Gastroesophageal sphincter (tissue), 4 donors: ENCODE data around the gene MYLK3. TPM values are rescaled to one million over a fixed set of nuclear protein-coding genes. Genes with fewer than 3 reads are reported as not detected.

Experiments
- ATAC-seq: fragments of 150-250 bp; one replicate; pipeline ENCODE4 v1.9.1; 2016; ENCODE audit warnings: mild to moderate bottlenecking, moderate library complexity
- H3K27ac ChIP-seq, 4 donors: fragments of 200-600 bp; sonication (generic) in 3 of 4; 1 replicate in 3 of 4; 2 replicates in 1 of 4; pipeline ENCODE4 v1.5.1; 2016 to 2019
- H3K27me3 ChIP-seq: fragments of 200-600 bp; sonication (generic); one replicate; pipeline ENCODE4 v1.5.1; 2019
- H3K36me3 ChIP-seq, 2 donors: fragments of 200-600 bp; sonication (generic); one replicate each; pipeline ENCODE4 v1.5.1; 2019; ENCODE audit warnings: control low read depth in 1 of 2
- H3K4me1 ChIP-seq, 3 donors: fragments of 200-600 bp; sonication (generic); 1 replicate in 2 of 3; 2 replicates in 1 of 3; pipeline ENCODE4 v1.5.1; 2016 to 2019; ENCODE audit warnings: control low read depth in 2 of 3
- H3K4me3 ChIP-seq, 2 donors: fragments of 200-600 bp; sonication (generic); one replicate each; pipeline ENCODE4 v1.5.1; 2019; ENCODE audit warnings: mild to moderate bottlenecking in 1 of 2, moderate library complexity in 1 of 2
- H3K9me3 ChIP-seq, 3 donors: fragments of 200-600 bp; sonication (generic); one replicate each; pipeline ENCODE4 v1.5.1; 2017 to 2019; ENCODE audit warnings: control low read depth in 2 of 3
- CTCF ChIP-seq, 4 experiments: fragments of 200-600 bp in 2 of 4; fragments of 450-650 bp in 2 of 4; sonication (generic) in 1 of 4; IDR thresholded peaks; one replicate each; pipeline ENCODE4 v1.5.1; 2017 to 2019; ENCODE audit warnings: antibody characterized with exemption in 4 of 4, mild to moderate bottlenecking in 2 of 4, moderate library complexity in 2 of 4
- EP300 ChIP-seq: sonication (generic); formaldehyde crosslinking; IDR thresholded peaks from one replicate; pipeline ENCODE4 v1.6.1; 2017; ENCODE audit warnings: antibody characterized with exemption, mild to moderate bottlenecking
- POLR2A ChIP-seq, 2 donors: fragments of 450-650 bp; IDR thresholded peaks; one replicate each; pipeline ENCODE4 v1.6.1; 2017; ENCODE audit warnings: antibody characterized with exemption in 2 of 2, mild to moderate bottlenecking in 2 of 2, moderate library complexity in 1 of 2
- POLR2AphosphoS5 ChIP-seq: sonication (generic); formaldehyde crosslinking; IDR thresholded peaks from one replicate; pipeline ENCODE4 v1.6.1; 2017; ENCODE audit warnings: antibody characterized with exemption
- WGBS, 2 donors: methylation state at CpG; one replicate each; pipeline ENCODE4 v1.1.5; 2018; ENCODE audit warnings: low coverage in 1 of 2; 5-methylcytosine and 5-hydroxymethylcytosine counted together
- total RNA-seq, 4 donors: library from RNA; depleted of rRNA; stranded (reverse); fragments of >200 nt; gene quantifications; one replicate each; pipeline ENCODE4 v1.1.0, GENCODE V29; 2016

The MYLK3 gene
- total RNA-seq, 4 donors from 2014 or later = 0.31 to 2.2 (median 0.54) TPM

GRCh38 chr16:46706642-46707041 is 41.5 kb downstream of the MYLK3 start:
- H3K4me3 ChIP-seq = no peak overlapping the region
- H3K4me1 ChIP-seq = peaks cover 0 to 9% (median 0%) of the 10 kb centered on the region in 3 donors
- 0% methylated on average over 1 of the region's 1 CpG for WGBS, 2 donors
- no peaks in the 10 kb centered on the region for H3K9me3 ChIP-seq
- no peak overlapping the region for H3K27ac ChIP-seq
- H3K27me3 ChIP-seq = no peaks in the 10 kb centered on the region
- no peaks in the 10 kb centered on the region for H3K36me3 ChIP-seq
- no peak for ATAC-seq
- TF ChIP-seq POLR2A (IDR thresholded peaks at IDR 0.05) (no peak), POLR2AphosphoS5 (no peak), EP300 (no peak), CTCF (IDR thresholded peaks at IDR 0.05) (no peak)

- TF ChIP-seq EP300 (no peak), POLR2A (IDR thresholded peaks at IDR 0.05) (no peak), POLR2AphosphoS5 (no peak), CTCF (IDR thresholded peaks at IDR 0.05) (no peak)
- Histone ChIP-seq H3K27ac (no peak overlapping the region), H3K4me3 (no peak overlapping the region), H3K36me3 (no peaks in the 10 kb centered on the region), H3K27me3 (no peaks in the 10 kb centered on the region), H3K4me1 (no peaks in the 10 kb centered on the region), H3K9me3 (no peaks in the 10 kb centered on the region)
- WGBS, 2 donors = 64 to 74% methylated on average over 2 of the region's 2 CpGs
- no peak for ATAC-seq
Observed at GRCh38 chr16:46702030-46702429, 46.1 kb downstream of the MYLK3 start.

- Histone ChIP-seq H3K4me3 (no peak overlapping the region), H3K4me1 (no peaks in the 10 kb centered on the region), H3K27me3 (no peaks in the 10 kb centered on the region), H3K9me3 (no peaks in the 10 kb centered on the region), H3K27ac (no peak overlapping the region), H3K36me3 (no peaks in the 10 kb centered on the region)
- no peak for ATAC-seq
- TF ChIP-seq CTCF (IDR thresholded peaks at IDR 0.05) (no peak), EP300 (no peak), POLR2AphosphoS5 (no peak), POLR2A (IDR thresholded peaks at IDR 0.05) (no peak)
- WGBS, 2 donors = 81 to 83% methylated on average over 4 of the region's 4 CpGs
Observed at GRCh38 chr16:46701615-46702014, 46.5 kb downstream of the MYLK3 start.

- Histone ChIP-seq H3K27ac (no peak overlapping the region), H3K4me1 (no peaks in the 10 kb centered on the region), H3K27me3 (no peaks in the 10 kb centered on the region), H3K36me3 (no peaks in the 10 kb centered on the region), H3K9me3 (no peaks in the 10 kb centered on the region), H3K4me3 (no peak overlapping the region)
- no peak for ATAC-seq
- 88 to 95% methylated on average over 3 of the region's 3 CpGs for WGBS, 2 donors
- TF ChIP-seq POLR2AphosphoS5 (no peak), POLR2A (IDR thresholded peaks at IDR 0.05) (no peak), EP300 (no peak)
Observed at GRCh38 chr16:46700048-46700447, 48.1 kb downstream of the MYLK3 start.

- H3K4me1 ChIP-seq = no peaks in the 10 kb centered on the region
- H3K27me3 ChIP-seq = no peaks in the 10 kb centered on the region
- H3K36me3 ChIP-seq = no peaks in the 10 kb centered on the region
- WGBS, 2 donors = 58 to 75% methylated on average over 2 to 3 of the region's 3 CpGs
- no peak overlapping the region for H3K4me3 ChIP-seq
- H3K9me3 ChIP-seq = no peaks in the 10 kb centered on the region
- no peak overlapping the region for H3K27ac ChIP-seq
- no peak for ATAC-seq
- TF ChIP-seq POLR2A (IDR thresholded peaks at IDR 0.05) (no peak), EP300 (no peak), POLR2AphosphoS5 (no peak), CTCF (IDR thresholded peaks at IDR 0.05) (no peak)
Observed at GRCh38 chr16:46696957-46697356, 51.2 kb downstream of the MYLK3 start.
